Sigmoid colon (tissue), 4 donors: ENCODE results near the gene BCAS3.

Experiments used
- EP300 ChIP-seq, 4 donors: sonication (generic); formaldehyde crosslinking; IDR thresholded peaks; one replicate each; pipeline ENCODE4 v1.6.1; 2017; ENCODE audit warnings: antibody characterized with exemption in 4 of 4
- POLR2AphosphoS5 ChIP-seq, 4 donors: sonication (generic); formaldehyde crosslinking; IDR thresholded peaks; one replicate each; pipeline ENCODE4 v1.6.1; 2017; ENCODE audit warnings: antibody characterized with exemption in 4 of 4
- TF ChIP-seq, protein P1 (sequence below), 4 experiments: fragments of 450-650 bp in 3 of 4; fragments of 200-600 bp in 1 of 4; IDR thresholded peaks; one replicate each; pipeline ENCODE4 v1.5.1; 2016 to 2019; ENCODE audit warnings: antibody characterized with exemption in 4 of 4, mild to moderate bottlenecking in 3 of 4, moderate library complexity in 2 of 4

DNA sequence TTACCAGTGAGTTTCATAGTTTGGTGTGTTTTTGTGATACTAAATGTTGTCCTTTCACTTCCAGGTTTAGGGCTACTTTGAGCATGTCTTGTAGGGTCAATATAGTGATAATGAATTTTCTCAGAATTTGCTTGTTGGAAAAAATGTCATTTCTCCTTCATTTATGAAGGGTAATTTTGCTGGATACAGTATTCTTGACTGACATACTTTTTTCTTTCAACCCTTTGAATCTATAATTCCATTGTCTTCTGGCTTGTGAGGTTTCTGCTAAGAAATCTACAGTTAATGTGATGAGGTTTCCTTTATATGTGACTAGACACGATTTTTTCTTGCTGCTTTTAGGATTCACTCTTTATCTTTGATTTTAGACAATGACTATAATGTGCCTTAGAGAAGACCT lies 219.3 kb downstream of the BCAS3 start:
- TF ChIP-seq, protein P1, sequence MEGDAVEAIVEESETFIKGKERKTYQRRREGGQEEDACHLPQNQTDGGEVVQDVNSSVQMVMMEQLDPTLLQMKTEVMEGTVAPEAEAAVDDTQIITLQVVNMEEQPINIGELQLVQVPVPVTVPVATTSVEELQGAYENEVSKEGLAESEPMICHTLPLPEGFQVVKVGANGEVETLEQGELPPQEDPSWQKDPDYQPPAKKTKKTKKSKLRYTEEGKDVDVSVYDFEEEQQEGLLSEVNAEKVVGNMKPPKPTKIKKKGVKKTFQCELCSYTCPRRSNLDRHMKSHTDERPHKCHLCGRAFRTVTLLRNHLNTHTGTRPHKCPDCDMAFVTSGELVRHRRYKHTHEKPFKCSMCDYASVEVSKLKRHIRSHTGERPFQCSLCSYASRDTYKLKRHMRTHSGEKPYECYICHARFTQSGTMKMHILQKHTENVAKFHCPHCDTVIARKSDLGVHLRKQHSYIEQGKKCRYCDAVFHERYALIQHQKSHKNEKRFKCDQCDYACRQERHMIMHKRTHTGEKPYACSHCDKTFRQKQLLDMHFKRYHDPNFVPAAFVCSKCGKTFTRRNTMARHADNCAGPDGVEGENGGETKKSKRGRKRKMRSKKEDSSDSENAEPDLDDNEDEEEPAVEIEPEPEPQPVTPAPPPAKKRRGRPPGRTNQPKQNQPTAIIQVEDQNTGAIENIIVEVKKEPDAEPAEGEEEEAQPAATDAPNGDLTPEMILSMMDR (IDR thresholded peaks at IDR 0.05) = no peak
- no peak for TF ChIP-seq EP300 (IDR thresholded peaks at IDR 0.05)
- no peak for TF ChIP-seq POLR2AphosphoS5 (IDR thresholded peaks at IDR 0.05)
